Measurements from ENCODE around the gene PTGER4.
A peak's percentile ranks its signal among the peaks of the same experiment; 100 is the strongest.

The PTGER4 gene

DNA sequence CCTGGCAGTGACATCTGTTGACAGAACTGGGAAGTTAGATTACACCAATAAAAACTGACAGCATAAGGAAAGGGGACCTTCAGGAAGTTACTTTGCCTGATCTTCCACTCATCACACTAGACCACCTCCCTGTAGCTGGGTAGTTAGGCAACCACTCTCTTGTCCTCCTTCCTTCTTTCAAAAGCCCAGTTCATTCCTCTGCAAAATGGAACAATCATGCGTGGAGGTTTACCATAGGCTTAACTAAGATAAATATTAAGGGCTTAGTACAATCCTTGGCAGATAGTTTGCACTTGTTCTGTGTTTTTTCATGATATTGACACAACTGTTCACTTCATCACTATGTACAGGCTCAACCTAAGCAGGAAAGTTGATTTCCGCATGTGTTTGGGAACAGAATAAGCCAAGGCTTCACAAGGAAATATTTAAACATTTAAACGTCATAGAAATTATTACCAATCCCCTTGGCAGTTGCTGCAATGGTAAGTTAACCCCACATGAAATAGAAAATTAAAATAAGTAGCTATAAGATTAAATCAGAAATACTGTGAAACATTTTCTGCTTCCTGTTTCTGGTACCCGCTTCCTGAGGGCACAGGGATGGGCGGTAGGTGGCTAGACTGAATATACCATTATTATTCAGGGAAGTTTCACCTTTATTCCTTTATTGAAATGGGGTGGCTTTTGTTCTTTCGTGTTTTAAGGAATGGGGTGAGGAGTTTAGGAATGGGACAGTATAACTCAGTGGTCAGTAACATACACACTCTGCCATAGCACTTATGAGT lies 9.9 kb upstream of the PTGER4 start:
- DNase-seq (ENCODE audit: low read depth in 2 of 2): no peak

DNA sequence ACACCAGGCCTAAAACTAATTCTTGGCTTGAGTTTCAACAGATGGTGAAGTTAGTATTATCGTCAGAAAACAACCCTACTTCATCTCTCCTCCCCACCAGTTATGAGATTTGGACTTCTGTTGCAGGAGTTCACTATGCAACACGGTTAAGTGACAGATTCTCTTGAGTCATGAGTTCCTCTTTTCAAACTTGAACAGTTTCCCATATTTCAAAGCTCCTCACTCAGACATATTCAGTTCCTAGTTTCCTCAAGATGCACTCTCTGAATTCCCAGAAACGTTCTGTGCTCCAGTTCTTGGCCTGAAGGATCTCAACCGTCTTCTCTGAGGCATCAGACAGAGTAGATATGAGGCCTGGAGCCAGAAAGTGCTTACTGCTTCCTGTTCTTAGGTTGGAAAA lies 7.3 kb upstream of the PTGER4 start:
- no peak for DNase-seq (ENCODE audit: low read depth in 2 of 2)

DNA sequence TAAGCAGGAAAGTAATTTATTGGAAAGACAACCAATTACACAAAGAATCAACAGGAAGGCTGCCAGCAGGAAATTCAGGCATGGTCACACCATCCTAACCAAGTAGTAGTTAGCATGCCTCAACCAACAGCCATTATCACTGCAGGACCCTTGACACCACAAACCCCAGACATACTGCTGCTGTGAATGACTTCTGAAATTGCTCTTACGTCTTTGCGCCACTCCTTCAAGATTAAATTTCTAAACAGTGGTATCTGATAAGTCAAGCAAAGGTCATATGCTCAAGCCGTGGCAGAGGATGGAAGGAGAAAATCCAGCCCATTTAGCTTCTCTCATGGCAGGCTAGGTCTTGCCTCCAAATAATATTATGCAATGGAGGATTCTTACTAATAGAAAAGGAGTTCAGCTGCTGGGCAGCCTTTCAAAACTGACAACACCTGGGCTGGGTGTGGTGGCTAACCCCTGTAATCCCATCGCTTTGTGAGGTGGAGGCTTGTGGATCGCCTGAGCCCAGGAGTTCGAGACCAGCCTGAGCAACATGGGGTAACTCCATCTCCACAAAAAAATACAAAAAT lies 5.0 kb upstream of the PTGER4 start:
- DNase-seq (ENCODE audit: low read depth in 2 of 2): no peak

DNA sequence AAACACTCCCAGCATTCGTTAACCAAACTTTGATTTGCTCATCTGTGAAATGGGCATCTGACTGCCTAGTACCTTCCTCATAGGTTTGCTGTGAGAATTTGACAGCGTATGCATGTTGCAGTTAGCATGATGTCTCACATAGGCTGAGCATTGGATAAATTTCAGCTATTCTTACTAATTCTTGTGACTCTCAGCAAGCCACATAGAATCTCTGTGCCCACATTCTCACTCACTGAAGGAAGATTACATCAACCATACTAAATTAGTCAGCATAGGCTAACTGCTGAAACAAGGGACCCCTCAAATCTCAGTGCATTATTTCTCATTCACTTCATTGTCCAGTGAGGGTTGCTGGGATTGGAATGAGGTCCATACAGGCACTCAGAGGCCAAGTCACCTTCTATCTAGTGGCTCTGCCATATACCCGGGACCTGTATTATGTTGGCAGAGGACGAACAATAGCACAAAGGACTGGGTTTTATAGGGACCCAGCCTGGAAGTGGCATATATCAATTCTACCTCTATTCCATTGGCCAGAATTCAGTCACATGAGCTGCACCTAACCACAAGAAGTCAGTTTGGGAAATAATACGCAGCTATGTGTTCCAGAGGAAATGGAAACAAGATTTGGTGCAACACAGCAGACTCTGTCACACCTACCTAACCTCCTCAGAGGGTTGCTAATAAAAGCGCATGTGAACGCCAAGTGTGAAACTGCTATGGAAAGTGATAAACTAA lies 4.2 kb upstream of the PTGER4 start:
- no peak for DNase-seq (ENCODE audit: low read depth in 2 of 2)

DNA sequence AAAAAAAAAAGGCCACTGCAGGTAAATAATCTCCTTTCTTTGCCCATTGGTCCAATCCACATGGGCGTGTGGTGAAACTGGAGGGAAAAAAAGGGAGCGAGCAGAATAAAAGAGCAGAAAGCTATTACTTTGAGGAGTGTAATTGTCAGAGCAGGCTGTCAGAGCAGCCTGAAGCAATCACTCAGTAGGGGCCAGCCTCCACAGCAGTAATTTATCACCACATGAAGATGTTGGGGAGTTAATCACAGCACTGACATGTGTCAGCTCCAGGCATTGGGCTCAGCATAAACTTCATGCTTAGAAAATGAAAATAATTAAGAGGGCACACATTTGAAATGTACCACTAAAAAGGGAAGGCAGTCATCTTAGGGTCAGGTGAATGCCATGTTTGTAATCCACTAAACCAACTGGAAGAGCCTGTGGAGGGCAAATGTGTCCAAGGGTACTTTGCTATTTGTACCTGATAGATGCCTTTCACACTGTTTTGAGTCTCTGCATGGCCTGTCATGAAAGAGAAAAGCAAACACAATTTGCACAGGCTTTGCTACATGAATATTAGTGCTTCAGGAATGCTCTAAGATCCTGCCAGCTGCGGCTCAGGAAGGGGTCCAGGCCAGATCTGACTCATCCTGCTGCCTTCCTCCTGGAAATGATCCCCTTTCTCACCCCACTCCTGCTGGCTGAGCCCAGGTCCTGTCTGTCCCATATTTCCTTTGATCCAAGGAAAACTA lies 2.9 kb upstream of the PTGER4 start:
- DNase-seq (ENCODE audit: low read depth in 2 of 2): peak; percentile 49 to 51

DNA sequence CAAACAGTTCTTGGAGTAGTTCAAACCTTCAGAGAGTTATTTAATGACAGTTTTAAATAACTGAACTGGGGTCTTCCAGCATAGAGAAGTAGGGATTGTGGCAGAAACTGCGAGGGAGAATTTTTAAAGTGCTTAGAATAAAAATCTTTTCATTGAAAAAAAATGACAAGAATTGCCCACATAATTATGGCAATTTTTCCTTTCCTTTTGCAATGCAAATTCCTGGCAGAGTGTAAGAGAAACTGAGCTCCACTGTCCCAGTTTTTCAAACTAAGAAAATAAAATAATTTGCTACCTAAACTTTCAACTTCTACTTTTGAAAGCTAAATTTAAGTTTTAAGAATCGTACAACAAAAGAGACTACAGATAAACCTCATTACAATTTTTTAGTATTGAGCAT lies 2.3 kb upstream of the PTGER4 start:
- DNase-seq (ENCODE audit: low read depth in 2 of 2): no peak

DNA sequence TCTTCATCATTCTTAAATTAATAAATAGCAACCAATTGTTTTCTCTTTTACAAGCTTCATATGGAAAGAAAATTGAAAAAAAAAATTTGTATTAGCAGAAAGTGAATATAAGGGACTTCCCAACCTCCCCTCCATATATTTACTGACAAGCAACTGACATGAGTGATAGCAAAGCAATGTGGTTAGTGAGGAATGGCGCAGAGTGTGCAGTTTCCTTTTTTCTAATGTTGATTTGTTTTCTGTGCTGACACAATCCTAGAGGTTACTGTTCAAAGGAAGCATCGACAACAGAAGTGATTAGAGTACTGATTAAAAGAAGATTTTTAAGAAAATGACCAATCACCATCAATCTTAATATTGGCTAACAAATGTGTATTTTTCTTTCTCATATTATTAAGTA lies 1.7 kb upstream of the PTGER4 start:
- DNase-seq (ENCODE audit: low read depth in 2 of 2): no peak

DNA sequence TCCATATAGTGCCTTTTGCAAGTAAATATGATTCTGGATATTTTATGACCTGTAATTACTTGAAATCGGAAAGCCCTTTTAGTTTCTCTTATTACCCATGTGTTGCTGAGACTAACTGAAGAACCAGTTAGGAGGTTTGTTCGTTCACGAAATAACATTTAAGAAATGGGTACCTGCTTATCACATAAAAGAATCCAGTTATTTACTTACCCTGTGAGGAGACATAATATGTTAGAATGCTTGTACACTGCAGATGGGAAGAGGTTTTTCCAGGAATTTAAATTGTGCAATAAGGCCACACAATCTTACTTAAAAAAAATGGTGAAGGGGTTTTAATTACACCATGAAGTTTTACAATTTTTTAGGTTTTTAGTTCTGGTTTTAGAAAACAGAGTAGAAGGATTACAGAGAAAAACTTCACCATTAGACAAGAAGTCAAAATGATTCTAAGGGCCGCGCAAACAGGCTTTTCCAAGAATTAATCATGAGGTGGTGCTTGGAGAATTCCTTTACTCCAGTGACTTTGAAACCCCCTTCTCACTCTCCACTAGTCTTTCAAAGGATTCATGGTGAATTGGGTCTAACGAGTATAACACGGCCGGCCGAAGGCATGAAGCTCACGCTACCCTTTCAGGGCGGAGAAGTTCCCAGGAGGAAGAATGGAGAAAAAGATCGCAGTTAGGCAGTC lies 1.1 kb upstream of the PTGER4 start:
- DNase-seq (ENCODE audit: low read depth in 2 of 2): no peak

DNA sequence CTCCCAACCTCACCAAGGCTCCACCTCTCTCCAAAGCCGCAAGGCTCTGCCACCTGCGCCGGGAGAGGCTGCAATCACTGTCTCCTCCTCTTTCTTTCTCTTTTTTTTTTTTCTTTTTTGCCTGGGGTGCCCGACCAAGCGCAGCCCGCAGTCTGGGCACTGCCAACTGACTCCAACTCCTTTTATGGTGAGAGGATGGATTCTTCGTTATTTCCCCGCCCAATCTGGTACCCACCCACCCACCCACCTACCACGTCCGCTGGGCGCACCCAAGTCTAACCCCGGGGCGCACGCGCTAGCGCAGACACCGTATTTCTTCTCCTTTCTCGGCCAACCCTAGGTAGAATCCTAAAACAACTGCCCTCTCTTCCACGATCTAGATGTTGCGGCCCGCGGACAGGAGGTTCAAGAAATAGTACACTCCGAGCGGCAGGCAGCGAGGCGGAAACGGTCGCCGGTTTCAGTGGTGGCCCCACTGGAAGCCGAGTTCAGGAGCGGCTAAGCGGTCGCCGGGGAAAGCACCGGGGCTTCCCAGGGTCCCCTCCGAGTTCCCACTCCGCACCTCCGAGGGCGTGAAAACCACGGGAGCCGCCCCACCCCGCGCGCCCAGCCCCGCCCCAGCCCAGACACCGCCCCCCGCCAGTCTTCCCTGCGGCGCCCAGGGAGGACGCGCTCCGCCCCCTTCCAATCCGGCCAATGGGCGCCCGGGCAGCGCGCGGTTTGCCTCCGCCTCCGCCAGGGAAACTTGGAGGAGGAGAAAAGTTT lies 385 bp upstream of the PTGER4 start:
- DNase-seq (ENCODE audit: low read depth in 2 of 2): peak; percentile 64 to 74

DNA sequence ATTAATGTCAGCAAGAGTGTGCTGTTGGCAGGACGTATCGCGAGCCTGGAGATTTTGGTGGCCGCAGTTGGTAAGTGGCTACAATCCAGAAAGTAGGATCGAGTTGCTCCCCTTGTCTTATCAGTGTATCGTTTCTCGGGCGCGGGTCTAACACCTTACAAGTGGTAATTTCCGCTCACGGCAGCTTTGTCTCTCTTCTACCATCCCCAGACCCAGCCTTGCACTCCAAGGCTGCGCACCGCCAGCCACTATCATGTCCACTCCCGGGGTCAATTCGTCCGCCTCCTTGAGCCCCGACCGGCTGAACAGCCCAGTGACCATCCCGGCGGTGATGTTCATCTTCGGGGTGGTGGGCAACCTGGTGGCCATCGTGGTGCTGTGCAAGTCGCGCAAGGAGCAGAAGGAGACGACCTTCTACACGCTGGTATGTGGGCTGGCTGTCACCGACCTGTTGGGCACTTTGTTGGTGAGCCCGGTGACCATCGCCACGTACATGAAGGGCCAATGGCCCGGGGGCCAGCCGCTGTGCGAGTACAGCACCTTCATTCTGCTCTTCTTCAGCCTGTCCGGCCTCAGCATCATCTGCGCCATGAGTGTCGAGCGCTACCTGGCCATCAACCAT lies 1.1 kb downstream of the PTGER4 start:
- no peak for DNase-seq (ENCODE audit: low read depth in 2 of 2)

DNA sequence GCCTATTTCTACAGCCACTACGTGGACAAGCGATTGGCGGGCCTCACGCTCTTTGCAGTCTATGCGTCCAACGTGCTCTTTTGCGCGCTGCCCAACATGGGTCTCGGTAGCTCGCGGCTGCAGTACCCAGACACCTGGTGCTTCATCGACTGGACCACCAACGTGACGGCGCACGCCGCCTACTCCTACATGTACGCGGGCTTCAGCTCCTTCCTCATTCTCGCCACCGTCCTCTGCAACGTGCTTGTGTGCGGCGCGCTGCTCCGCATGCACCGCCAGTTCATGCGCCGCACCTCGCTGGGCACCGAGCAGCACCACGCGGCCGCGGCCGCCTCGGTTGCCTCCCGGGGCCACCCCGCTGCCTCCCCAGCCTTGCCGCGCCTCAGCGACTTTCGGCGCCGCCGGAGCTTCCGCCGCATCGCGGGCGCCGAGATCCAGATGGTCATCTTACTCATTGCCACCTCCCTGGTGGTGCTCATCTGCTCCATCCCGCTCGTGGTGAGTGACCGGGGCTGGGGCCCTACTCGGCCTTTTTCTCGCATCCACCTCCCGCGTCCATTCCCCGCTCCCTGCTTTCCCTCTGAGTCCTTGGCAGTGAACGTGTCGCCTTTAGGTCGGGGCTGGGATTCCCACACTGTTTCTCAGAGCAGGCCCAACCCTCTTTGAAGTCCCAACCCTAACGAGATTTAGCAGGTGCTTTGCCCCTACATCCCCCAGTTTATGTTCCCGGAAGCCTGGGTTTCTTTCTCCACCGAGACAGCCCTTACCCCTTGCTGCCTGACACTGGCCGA lies 1.8 kb downstream of the PTGER4 start:
- DNase-seq (ENCODE audit: low read depth in 2 of 2): no peak

DNA sequence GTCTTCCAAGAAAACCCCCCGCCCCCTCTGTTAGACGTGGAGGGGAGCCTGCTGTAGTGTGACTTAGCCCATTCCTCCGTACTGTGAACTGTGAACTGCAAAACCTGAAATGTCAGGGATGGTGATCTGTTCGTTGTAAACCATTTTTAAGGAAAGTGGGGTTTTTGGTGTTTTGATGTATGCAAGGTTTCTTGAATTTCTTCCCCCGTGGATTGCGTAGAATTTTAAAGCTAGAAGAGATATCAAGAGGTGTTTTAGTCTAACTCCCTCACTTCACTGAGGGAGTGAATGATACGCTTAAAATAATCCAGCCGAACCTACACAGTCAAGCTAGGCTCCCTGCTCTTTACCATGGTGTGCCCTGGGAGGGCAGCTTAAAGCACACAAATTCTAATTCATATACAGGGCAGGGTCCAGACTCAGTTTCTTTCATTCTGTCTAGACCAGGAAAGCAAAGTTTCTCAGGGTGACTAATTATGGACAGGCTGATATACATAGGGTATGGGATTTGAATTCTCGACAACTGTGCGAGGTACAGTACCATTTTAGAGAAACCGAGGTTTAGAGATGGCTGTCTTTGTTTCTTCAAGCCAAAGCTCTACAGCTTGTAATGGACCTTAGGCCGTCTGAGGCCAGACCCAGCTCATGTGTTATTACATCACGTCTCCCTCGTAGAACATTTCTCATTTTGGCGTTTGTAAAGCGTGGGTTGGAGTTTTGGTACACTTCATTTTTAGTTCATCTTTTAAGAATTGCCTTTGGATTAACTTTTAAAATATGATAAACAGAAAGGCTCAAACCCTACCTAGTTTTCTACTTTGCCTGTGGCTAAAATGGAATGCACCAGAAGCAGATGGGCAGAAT lies 2.7 kb downstream of the PTGER4 start:
- DNase-seq (ENCODE audit: low read depth in 2 of 2): no peak

DNA sequence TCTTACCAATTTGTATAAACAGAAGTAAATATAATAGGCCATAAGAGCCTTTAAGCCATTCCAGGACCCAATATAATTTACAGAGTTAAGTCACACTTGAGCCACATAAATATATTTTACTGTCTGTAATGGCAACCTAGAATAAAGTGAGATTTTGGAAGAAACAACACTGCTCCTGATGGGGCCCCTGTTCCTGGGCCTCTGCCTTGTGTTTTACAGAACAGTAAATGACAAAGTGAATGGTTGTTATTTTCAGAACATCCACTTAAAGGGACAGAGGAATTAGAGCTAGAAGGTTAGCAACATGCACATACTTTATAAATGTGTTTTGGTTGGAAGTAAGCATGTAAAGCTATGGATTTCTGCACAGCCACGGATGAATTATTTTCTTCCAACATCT lies 3.6 kb downstream of the PTGER4 start:
- DNase-seq (ENCODE audit: low read depth in 2 of 2): no peak

DNA sequence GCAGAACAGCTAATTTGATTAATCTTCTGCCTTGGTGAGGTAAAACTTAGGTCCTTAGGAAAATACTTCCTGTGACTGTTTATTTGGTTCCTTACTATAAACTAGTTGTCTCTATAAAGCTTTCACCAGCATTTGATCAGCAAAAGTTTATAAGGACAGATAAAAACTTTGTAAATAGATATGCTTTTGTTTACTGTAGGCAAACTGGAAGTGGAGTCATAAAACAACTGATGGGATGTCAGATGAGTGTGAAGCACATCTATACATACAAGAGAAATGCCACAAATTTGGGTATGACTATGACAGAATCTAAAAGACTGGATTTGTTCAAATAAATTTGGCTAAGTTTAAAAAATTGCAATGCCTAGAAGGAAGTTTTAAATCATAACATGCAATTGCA lies 5.5 kb downstream of the PTGER4 start:
- DNase-seq (ENCODE audit: low read depth in 2 of 2): no peak

DNA sequence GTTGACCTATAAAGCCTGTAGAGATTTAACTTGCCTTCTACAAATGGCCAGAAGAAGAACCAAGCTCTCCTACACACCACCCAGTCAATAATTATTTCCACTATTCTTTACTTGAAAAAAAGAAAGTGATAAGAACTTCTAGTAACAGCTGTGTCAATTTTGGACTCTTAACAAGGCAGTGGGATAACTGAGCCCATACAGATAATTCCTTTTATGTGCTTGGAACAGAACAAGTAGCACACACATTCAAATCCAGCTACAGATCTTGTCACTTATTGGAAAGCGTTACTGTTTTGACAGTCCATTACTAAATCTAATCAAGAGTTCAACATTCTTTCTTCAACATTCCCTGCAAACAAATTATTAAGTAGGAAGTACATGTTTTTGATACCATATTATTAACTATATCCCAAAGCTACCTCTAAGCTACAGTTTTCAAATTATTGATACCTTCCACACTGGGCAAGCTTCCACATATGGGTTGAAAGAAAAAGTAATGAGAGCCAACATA lies 6.3 kb downstream of the PTGER4 start:
- DNase-seq (ENCODE audit: low read depth in 2 of 2): no peak

DNA sequence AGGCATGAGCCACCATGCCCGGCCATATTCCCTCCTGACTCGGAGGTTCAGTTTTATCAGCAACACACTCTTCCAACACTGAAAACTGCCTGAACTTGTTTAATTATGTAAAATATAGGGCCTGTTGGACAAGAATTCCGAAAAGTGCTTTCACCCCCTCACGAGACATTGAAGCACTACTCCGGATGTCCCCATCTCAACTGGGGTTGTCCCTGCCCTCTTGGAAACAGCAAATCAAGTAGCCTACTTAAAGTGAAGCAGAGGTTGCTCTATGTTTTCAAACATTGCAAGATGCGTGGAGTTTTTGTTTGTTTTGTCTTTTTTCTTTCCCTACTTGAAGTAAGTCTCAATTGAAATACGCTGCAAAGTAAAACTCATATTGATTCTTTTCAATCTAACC lies 7.6 kb downstream of the PTGER4 start:
- DNase-seq (ENCODE audit: low read depth in 2 of 2): no peak

DNA sequence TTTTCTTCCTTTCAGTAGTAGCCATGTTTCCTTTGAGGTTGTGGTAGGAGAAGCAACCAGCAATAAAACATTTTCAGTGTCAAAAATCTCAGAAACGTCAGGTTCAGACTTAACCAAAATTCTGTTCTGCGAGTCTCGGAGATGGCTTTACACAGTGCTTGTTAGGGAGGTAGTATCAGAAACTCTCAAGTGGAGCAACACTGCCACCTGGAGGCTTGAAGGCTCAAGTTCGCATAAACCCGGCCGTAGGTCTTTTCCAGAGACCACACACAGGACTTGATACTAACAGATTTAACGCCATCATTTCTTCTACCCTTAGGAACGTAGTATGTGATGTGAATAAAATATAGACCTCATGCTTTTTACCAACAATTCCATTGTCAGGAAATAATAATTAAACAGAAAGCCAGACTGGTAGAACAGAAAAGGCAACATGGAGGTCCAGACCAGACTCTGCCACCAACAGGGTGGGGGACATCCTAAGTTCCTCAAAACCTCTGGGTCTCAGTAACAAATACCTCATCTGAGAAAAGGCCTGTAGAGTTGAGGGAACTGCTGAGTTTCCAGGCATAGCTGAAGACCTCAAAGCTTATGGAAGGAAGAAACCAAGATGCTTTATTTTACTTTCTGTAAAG lies 8.5 kb downstream of the PTGER4 start:
- peak; percentile 70 to 73 for DNase-seq (ENCODE audit: low read depth in 2 of 2)

DNA sequence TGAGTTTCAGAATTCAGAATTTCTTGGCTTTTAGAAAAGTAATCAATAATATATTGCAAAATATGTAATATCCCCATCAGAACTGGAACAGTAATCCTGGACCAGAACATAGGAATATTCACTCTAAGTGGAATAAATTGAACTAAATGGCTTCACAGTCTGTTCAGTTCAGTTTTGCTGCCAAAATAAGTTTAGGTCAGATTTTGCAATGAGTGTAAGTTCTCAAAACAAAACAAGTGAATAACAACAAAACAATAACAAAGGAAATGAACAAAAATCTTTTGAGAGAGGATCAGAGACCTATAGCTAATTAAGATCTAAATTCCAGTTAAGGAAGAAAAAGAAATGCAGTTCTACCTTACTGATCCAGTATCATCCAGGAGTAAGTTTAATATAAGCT lies 9.3 kb downstream of the PTGER4 start:
- no peak for DNase-seq (ENCODE audit: low read depth in 2 of 2)
